Activated T-helper 2 cell treated with anti-CD3 and anti-CD28 coated beads, Interferon-gamma antibody, Interleukin-2, Interleukin-4, amounts not matched to agents 10 μg/mL and 5 μg/mL and 100 μg/mL, durations not matched to agents 14 hours and 24 hours and 36 hours (primary cell): ENCODE measurements around the gene EMILIN3. TPM values are rescaled to one million over a fixed set of nuclear protein-coding genes. Genes with fewer than 3 reads are reported as not detected.
A peak's percentile ranks its signal among the peaks of the same experiment; 100 is the strongest.

Experiments used
- DNase-seq: peaks from one replicate; pipeline ENCODE4 v3.0.0; 2021; ENCODE audit warnings: low spot score
- H3K27ac Mint-ChIP-seq: one replicate; pipeline ENCODE4 v1.8.0; 2021; ENCODE audit warnings: mixed read lengths
- H3K27me3 Mint-ChIP-seq: one replicate; pipeline ENCODE4 v1.8.0; 2021; ENCODE audit warnings: low read depth, mixed read lengths
- H3K36me3 Mint-ChIP-seq: one replicate; pipeline ENCODE4 v1.8.0; 2021; ENCODE audit warnings: low read depth, mixed read lengths
- H3K4me1 Mint-ChIP-seq: one replicate; pipeline ENCODE4 v1.8.0; 2021; ENCODE audit warnings: low read depth, mixed read lengths
- H3K4me3 Mint-ChIP-seq: one replicate; pipeline ENCODE4 v1.8.0; 2021; ENCODE audit warnings: low read depth, mild to moderate bottlenecking, moderate library complexity, mixed read lengths
- H3K9me3 Mint-ChIP-seq: one replicate; pipeline ENCODE4 v1.8.0; 2021; ENCODE audit warnings: mixed read lengths
- intact Hi-C: fragments of 100-400 bp; cut with micrococcal nuclease; formaldehyde crosslinking; loops from one replicate; pipeline ENCODE4 v1.15.1; 2023
- total RNA-seq: library from RNA; stranded (reverse); gene quantifications from 2 replicates; pipeline ENCODE4 v1.2.3, GENCODE V29; 2022

EMILIN3 gene
- total RNA-seq, 1 donor from 2014 or later = not detected

GRCh38 chr20:41344938-41345728, 21.5 kb downstream of the EMILIN3 start:
- intact Hi-C loops = no loop called here

DNA sequence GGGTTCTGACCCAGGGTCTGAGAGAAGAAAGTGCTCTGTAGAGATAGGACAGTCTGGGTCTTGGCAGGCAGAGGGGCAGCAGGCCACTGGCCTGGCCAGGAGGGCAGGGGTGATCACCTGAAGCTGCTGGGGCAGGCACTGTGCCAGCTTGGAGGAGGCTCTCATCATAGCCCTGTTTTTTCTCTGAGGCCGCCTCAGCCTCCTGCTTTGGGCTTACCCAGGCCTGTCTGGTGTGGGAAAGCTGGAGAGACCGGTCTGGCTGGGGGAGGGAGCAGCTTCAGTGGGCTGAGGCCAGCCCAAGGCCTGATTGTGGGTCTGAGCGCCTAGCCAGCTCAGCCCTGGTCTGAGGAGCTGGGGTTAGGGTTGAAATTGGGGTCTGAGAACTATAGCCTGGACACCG, 22.1 kb downstream of the EMILIN3 start:
- no peaks in the 10 kb centered on the region for H3K36me3 Mint-ChIP-seq
- no peak overlapping the region for H3K4me3 Mint-ChIP-seq
- no peaks in the 10 kb centered on the region for H3K9me3 Mint-ChIP-seq
- intact Hi-C loops = no loop called here
- no peak for DNase-seq
- peaks cover 3% of the 10 kb centered on the region for H3K27me3 Mint-ChIP-seq
- H3K27ac Mint-ChIP-seq = no peak overlapping the region
- H3K4me1 Mint-ChIP-seq = peaks cover 9% of the 10 kb centered on the region

More at GRCh38 chr20:41344938-41345728, 21.5 kb downstream of the EMILIN3 start:
- H3K27ac Mint-ChIP-seq = no peak overlapping the region
- no peak overlapping the region for H3K4me3 Mint-ChIP-seq
- H3K9me3 Mint-ChIP-seq = no peaks in the 10 kb centered on the region
- no peaks in the 10 kb centered on the region for H3K27me3 Mint-ChIP-seq
- H3K36me3 Mint-ChIP-seq = no peaks in the 10 kb centered on the region
- no peak for DNase-seq
- H3K4me1 Mint-ChIP-seq = peaks cover 3% of the 10 kb centered on the region

DNA sequence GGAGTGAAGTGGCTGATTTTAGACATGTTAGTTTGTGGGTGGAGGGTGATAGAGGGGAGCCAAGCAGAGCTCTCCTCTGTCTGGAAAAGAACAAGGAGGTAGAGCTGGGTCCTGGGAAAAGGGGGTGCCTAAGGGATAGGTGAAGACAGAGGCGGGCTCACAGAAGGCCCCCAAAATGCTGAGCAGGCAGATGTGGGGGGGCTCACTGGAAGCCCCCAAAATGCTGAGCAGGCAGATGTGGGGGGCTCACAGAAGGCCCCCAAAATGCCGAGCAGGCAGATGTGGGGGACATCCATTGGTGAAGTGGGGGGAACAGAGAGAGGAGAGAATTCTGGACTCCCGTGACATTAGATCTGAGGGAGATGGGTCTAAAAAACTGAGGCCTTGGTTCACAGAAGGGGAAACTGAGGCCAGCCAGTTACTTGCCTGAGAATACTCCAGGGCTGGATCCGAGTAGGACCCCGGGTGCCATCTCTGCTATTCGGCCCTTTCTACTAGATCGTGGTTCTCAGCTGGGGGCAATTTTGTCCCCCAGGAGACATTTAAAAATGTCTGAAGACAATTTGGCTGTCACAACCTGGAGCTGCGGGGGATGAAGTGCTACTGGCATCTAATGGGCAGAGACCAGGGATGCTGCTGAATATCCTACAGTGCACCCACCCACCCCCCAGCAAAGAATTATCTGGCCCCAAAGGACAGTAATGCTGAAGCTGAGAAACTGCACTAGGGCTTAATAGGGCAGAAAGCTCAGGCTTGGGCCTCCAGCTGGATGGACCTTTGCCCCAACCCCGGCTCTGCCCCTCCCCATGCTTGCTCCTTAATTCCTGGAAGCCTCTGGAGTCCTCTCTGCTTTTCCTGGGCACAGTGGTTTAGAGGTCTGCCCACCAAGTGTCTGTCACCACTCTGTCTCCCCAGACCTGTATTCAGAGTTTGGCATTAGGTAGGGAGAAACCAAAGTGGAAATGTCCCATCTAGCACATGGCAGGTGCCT, 23.8 kb downstream of the EMILIN3 start:
- H3K36me3 Mint-ChIP-seq = no peaks in the 10 kb centered on the region
- peaks cover 10% of the 10 kb centered on the region for H3K4me1 Mint-ChIP-seq
- intact Hi-C loops = no loop called here
- DNase-seq = no peak
- no peaks in the 10 kb centered on the region for H3K9me3 Mint-ChIP-seq
- peaks cover 8% of the 10 kb centered on the region for H3K27me3 Mint-ChIP-seq
- no peak overlapping the region for H3K27ac Mint-ChIP-seq
- H3K4me3 Mint-ChIP-seq = no peak overlapping the region

DNA sequence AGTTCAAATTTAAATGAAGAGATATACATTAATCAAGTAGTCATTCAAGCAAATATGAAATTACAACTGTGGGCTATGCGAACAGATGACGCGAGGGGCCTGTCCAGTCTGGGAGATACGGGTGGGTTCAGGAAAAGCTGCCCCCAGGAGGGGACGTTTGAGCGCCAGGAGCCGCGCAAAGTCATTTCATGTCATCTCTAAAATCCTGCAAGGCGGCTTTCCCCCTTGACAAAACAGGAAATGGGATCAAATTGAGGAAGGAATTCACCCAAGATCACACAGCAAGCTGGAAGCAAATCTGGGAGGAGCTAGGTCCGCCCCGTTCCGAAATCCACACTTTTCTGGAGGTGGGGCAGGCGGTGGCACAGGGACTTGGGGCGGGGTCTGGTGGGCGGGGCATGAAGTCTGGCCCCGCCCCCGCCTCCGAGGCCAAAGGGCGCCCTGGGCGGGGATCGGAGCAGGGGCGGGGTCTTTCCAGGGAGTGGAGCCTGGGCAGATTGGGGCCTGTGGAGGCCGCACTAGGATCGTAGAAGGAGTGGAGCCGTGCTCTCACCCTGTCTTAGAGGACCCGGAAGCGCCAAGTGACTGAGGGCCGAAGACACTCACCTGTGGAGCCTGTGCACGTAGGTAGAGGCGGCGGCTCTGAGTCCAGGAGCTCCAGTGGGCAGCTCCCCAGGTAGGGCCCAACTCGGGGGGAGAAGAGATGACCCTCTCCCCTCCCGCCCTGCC, 26.1 kb downstream of the EMILIN3 start, which contains the start of gene LPIN3:
Gene LPIN3 (plus strand): TSS at position 495 of the 729 bp plus-strand sequence. CDS start 4,983 bp downstream, outside the sequence.
- H3K36me3 Mint-ChIP-seq = no peaks in the 10 kb centered on the region
- no peaks in the 10 kb centered on the region for H3K9me3 Mint-ChIP-seq
- intact Hi-C loops = loop anchor here (1.0 to 2.0 kb wide), 4 partner anchors 108 to 372 kb away; no protein-coding TSS in a partner anchor
- peak within 1 kb of the TSS; percentile 77 for H3K4me3 Mint-ChIP-seq
- peaks cover 10% of the 10 kb centered on the region for H3K4me1 Mint-ChIP-seq
- no peak within 1 kb of the TSS for H3K27ac Mint-ChIP-seq
- peaks cover 8% of the 10 kb centered on the region for H3K27me3 Mint-ChIP-seq
- peak; percentile 34 for DNase-seq

- DNase-seq = peak; percentile 77
- H3K27me3 Mint-ChIP-seq = peaks cover 8% of the 10 kb centered on the region
- peak overlapping the region; percentile 77 for H3K4me3 Mint-ChIP-seq
- no peak overlapping the region for H3K27ac Mint-ChIP-seq
- intact Hi-C loops = loop anchor here (1.0 to 2.0 kb wide), 4 partner anchors 108 to 372 kb away; no protein-coding TSS in a partner anchor
- no peaks in the 10 kb centered on the region for H3K36me3 Mint-ChIP-seq
- H3K9me3 Mint-ChIP-seq = no peaks in the 10 kb centered on the region
- H3K4me1 Mint-ChIP-seq = peaks cover 10% of the 10 kb centered on the region
Measured at GRCh38 chr20:41339957-41340326, 26.7 kb downstream of the EMILIN3 start.

GRCh38 chr20:41336711-41337492, 29.7 kb downstream of the EMILIN3 start:
- peaks cover 11% of the 10 kb centered on the region for H3K27me3 Mint-ChIP-seq
- H3K4me3 Mint-ChIP-seq = no peak overlapping the region
- peaks cover 10% of the 10 kb centered on the region for H3K4me1 Mint-ChIP-seq
- DNase-seq = no peak
- no peaks in the 10 kb centered on the region for H3K9me3 Mint-ChIP-seq
- H3K27ac Mint-ChIP-seq = no peak overlapping the region
- H3K36me3 Mint-ChIP-seq = no peaks in the 10 kb centered on the region
- intact Hi-C loops = no loop called here

DNA sequence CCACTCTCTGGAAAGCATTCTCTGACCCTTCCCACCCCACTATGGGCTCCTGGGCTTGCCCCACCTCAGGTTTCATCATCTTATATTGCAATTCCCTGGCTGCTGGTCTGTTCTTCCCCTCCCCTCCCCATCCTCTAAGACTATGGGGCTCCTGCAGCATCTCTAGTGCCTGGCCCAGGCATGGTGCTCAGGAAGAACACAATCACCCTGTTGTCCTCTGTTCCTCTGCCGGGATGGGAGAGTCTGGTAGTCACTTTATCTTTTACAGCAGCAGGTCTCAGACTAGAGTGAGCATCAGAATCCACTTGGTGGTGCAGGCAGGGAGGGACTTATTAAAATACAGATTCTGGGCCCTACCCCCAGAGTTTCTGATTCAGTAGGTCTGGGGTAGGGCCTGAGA, 31.0 kb downstream of the EMILIN3 start:
- intact Hi-C loops = no loop called here
- H3K27ac Mint-ChIP-seq = no peak overlapping the region
- no peaks in the 10 kb centered on the region for H3K36me3 Mint-ChIP-seq
- DNase-seq = no peak
- peaks cover 11% of the 10 kb centered on the region for H3K27me3 Mint-ChIP-seq
- H3K9me3 Mint-ChIP-seq = no peaks in the 10 kb centered on the region
- peaks cover 10% of the 10 kb centered on the region for H3K4me1 Mint-ChIP-seq
- H3K4me3 Mint-ChIP-seq = no peak overlapping the region

DNA sequence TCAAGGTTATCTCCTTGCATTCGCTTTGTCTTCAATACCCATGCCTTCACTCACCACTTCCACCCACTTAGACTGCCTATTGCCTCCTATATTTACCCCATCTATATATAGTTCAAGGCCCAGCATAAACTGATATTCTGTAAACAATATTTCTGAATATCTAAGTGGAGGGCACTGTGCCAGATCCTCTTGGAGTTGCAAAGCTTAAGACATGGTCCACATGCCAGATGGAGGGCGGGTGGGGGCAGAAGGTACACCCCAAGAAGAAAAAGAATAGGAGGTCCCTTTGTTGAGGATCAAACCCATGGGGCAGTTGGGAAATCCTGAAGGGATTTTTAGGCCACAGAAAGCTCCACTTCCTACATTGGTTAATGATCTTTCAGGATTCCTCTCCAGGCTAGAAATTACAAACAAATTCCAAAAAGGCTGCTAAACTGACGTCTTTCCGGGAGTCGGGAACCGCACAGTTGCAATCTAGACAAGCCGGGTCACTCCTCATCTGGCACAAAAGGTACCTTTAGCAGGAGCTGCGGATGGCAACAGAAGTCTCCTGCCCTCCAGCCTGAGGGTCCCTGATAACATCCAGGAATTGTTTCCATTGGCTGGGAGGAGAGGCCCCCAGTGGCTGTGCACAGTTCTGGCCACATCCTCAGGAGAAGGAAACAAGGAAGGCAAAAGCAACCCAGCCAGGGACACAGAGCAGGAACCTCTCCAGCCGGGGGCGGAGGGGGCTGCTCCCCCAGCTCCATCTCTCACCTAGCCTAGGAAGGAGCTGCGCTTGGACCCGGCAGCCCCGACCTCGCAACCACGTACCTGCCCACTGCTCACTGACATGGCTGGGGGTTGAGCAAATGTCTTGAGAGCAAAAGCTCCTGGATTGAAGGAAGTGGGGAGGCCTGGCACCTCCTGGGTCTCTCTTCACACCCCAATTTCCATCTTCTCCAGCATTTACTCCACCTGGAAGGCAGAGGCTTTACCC, 31.9 kb downstream of the EMILIN3 start:
- H3K4me3 Mint-ChIP-seq = no peak overlapping the region
- intact Hi-C loops = no loop called here

GRCh38 chr20:41334036-41334435, 32.6 kb downstream of the EMILIN3 start:
- H3K27ac Mint-ChIP-seq = no peak overlapping the region
- intact Hi-C loops = no loop called here
- peaks cover 7% of the 10 kb centered on the region for H3K27me3 Mint-ChIP-seq
- DNase-seq = no peak
- H3K36me3 Mint-ChIP-seq = no peaks in the 10 kb centered on the region
- H3K9me3 Mint-ChIP-seq = no peaks in the 10 kb centered on the region
- H3K4me1 Mint-ChIP-seq = peaks cover 11% of the 10 kb centered on the region
- H3K4me3 Mint-ChIP-seq = no peak overlapping the region

More for the DNA sequence above, 31.9 kb downstream of the EMILIN3 start:
- Mint-ChIP-seq H3K4me1 (peaks cover 8% of the 10 kb centered on the region), H3K27ac (no peak overlapping the region), H3K9me3 (no peaks in the 10 kb centered on the region), H3K36me3 (no peaks in the 10 kb centered on the region), H3K27me3 (peaks cover 11% of the 10 kb centered on the region)
- no peak for DNase-seq

- H3K27ac Mint-ChIP-seq = no peak overlapping the region
- peaks cover 12% of the 10 kb centered on the region for H3K4me1 Mint-ChIP-seq
- H3K4me3 Mint-ChIP-seq = no peak overlapping the region
- DNase-seq = no peak
- H3K27me3 Mint-ChIP-seq = peaks cover 3% of the 10 kb centered on the region
- H3K9me3 Mint-ChIP-seq = no peaks in the 10 kb centered on the region
- no peaks in the 10 kb centered on the region for H3K36me3 Mint-ChIP-seq
- intact Hi-C loops = no loop called here
Measured at GRCh38 chr20:41331731-41332130, 34.9 kb downstream of the EMILIN3 start.

DNA sequence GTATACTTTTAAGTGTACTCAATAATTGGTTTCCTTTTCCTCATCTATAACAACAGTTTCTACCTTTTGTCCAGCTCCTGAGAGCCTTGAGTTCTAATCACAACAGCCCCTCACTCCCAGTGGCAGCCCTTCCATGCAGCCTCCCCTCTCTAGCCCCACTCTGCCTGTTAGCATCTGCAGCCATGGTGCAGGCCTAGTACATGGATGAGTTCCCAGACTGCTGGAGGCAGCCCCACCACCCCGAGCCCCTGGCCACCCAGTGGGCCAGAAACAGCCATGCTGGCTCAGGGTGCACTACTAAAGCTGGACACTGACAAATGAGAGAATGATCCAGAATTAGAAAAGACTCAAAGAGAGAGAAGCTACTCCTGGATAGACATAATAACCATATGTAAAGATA, 35.7 kb downstream of the EMILIN3 start:
- intact Hi-C loops = no loop called here
- Mint-ChIP-seq H3K27ac (no peak overlapping the region), H3K4me1 (peaks cover 12% of the 10 kb centered on the region)

More for the DNA sequence above, 35.7 kb downstream of the EMILIN3 start:
- DNase-seq = no peak
- Mint-ChIP-seq H3K36me3 (no peaks in the 10 kb centered on the region), H3K9me3 (no peaks in the 10 kb centered on the region), H3K4me3 (no peak overlapping the region), H3K27me3 (peaks cover 3% of the 10 kb centered on the region)
